Type B pancreatic cell (in vitro differentiated cells): ENCODE data around the gene GNAI3. TPM values are rescaled to one million over a fixed set of nuclear protein-coding genes. Genes with fewer than 3 reads are reported as not detected.

ENCODE experiments used
- DNase-seq: peaks from one replicate; pipeline ENCODE4 v3.0.0; 2021; ENCODE audit warnings: mixed read lengths; ENCODE audit not compliant: unreplicated experiment; ENCODE audit errors: extremely low spot score
- H3K27ac Mint-ChIP-seq: 2 replicates; pipeline ENCODE4 v1.8.0; 2021; ENCODE audit warnings: mild to moderate bottlenecking, mixed read lengths
- H3K27me3 Mint-ChIP-seq: 2 replicates; pipeline ENCODE4 v1.8.0; 2021; ENCODE audit warnings: mixed read lengths
- H3K36me3 Mint-ChIP-seq: 2 replicates; pipeline ENCODE4 v1.8.0; 2021; ENCODE audit warnings: mixed read lengths
- H3K4me1 Mint-ChIP-seq: one replicate; pipeline ENCODE4 v1.8.0; 2021; ENCODE audit warnings: mixed read lengths; ENCODE audit not compliant: unreplicated experiment
- H3K4me3 Mint-ChIP-seq: 2 replicates; pipeline ENCODE4 v1.8.0; 2021; ENCODE audit warnings: mild to moderate bottlenecking, mixed read lengths
- H3K9me3 Mint-ChIP-seq: 2 replicates; pipeline ENCODE4 v1.8.0; 2021; ENCODE audit warnings: mixed read lengths
- CTCF ChIP-seq: fragments of 200-600 bp; sonication (generic); conservative IDR thresholded peaks from 2 replicates; pipeline ENCODE4 v1.5.0; 2021; ENCODE audit warnings: antibody characterized with exemption, mild to moderate bottlenecking
- total RNA-seq: library from RNA; stranded (reverse); gene quantifications from 2 replicates; pipeline ENCODE4 v1.2.1, GENCODE V29; 2021; ENCODE audit warnings: low replicate concordance

Gene GNAI3
- total RNA-seq, 1 donor from 2014 or later = 8.9 TPM

- no peak for TF ChIP-seq CTCF
- H3K27ac Mint-ChIP-seq = no peak overlapping the region
- no peaks in the 10 kb centered on the region for H3K36me3 Mint-ChIP-seq
- H3K4me3 Mint-ChIP-seq = no peak overlapping the region
- peaks cover 45% of the 10 kb centered on the region for H3K27me3 Mint-ChIP-seq
- no peak for DNase-seq
- H3K9me3 Mint-ChIP-seq = no peaks in the 10 kb centered on the region
- H3K4me1 Mint-ChIP-seq = no peaks in the 10 kb centered on the region
Measured at GRCh38 chr1:109538827-109539555, 9.4 kb upstream of the GNAI3 start.

- no peaks in the 10 kb centered on the region for H3K4me1 Mint-ChIP-seq
- no peak within 1 kb of the TSS for H3K4me3 Mint-ChIP-seq
- H3K27ac Mint-ChIP-seq = no peak within 1 kb of the TSS
Measured at GRCh38 chr1:109539676-109540075, 8.7 kb upstream of the GNAI3 start, which contains the start of gene GPR61. GPR61 (plus strand) TSS chr1:109539872; CDS start chr1:109543023, 3,151 bp downstream.

GRCh38 chr1:109541102-109541501, 7.3 kb upstream of the GNAI3 start:
- H3K36me3 Mint-ChIP-seq = no peaks in the 10 kb centered on the region
- H3K4me1 Mint-ChIP-seq = peaks cover under 1% of the 10 kb centered on the region
- no peak for TF ChIP-seq CTCF
- DNase-seq = no peak
- no peak overlapping the region for H3K27ac Mint-ChIP-seq
- H3K27me3 Mint-ChIP-seq = peaks cover 45% of the 10 kb centered on the region
- no peak overlapping the region for H3K4me3 Mint-ChIP-seq
- H3K9me3 Mint-ChIP-seq = no peaks in the 10 kb centered on the region

More at GRCh38 chr1:109539676-109540075, 8.7 kb upstream of the GNAI3 start, which contains the start of gene GPR61:
- DNase-seq = no peak
- TF ChIP-seq CTCF = no peak
- no peaks in the 10 kb centered on the region for H3K36me3 Mint-ChIP-seq
- peaks cover 48% of the 10 kb centered on the region for H3K27me3 Mint-ChIP-seq
- H3K9me3 Mint-ChIP-seq = no peaks in the 10 kb centered on the region

GRCh38 chr1:109542657-109543056, 5.8 kb upstream of the GNAI3 start:
- no peak for TF ChIP-seq CTCF
- no peak overlapping the region for H3K27ac Mint-ChIP-seq
- no peak for DNase-seq
- no peaks in the 10 kb centered on the region for H3K9me3 Mint-ChIP-seq
- peaks cover 45% of the 10 kb centered on the region for H3K27me3 Mint-ChIP-seq
- H3K36me3 Mint-ChIP-seq = no peaks in the 10 kb centered on the region
- peaks cover 15% of the 10 kb centered on the region for H3K4me1 Mint-ChIP-seq
- no peak overlapping the region for H3K4me3 Mint-ChIP-seq

GRCh38 chr1:109543283-109543987, 5.0 kb upstream of the GNAI3 start:
- no peak for DNase-seq
- Mint-ChIP-seq H3K4me1 (peaks cover 16% of the 10 kb centered on the region), H3K27me3 (peaks cover 42% of the 10 kb centered on the region), H3K9me3 (no peaks in the 10 kb centered on the region), H3K4me3 (no peak overlapping the region), H3K36me3 (no peaks in the 10 kb centered on the region), H3K27ac (no peak overlapping the region)
- TF ChIP-seq CTCF = no peak
